Measurements from ENCODE around the gene TICRR. TPM values are rescaled to one million over a fixed set of nuclear protein-coding genes. Genes with fewer than 3 reads are reported as not detected.
A peak's percentile ranks its signal among the peaks of the same experiment; 100 is the strongest.
"Not testable (repeated sequence)": the region's sequence is repeated elsewhere in the genome, so short reads cannot be mapped to it uniquely, and the experiment has no call there.

TICRR gene
- 4.4 TPM for polyA plus RNA-seq (2013, experiment 1 of 2; ENCODE audit: insufficient read length)
- 4.7 TPM for polyA plus RNA-seq (2013, experiment 2 of 2; ENCODE audit: insufficient read length)

GRCh38 chr15:89575146-89575655 lies at the start of gene TICRR:
Gene TICRR, plus strand, starts transcription at chr15:89575469. Its CDS starts 118 bp downstream, at chr15:89575587.
- peak; percentile 100 for DNase-seq

GRCh38 chr15:89526181-89526580 lies 49.1 kb upstream of the TICRR start:
- DNase-seq: no peak

- DNase-seq: no peak
Observed at GRCh38 chr15:89526601-89527441, 48.4 kb upstream of the TICRR start.

GRCh38 chr15:89528757-89529352 lies 46.4 kb upstream of the TICRR start:
- DNase-seq: no peak

- DNase-seq: no peak
Observed at GRCh38 chr15:89530976-89531375, 44.3 kb upstream of the TICRR start.

- DNase-seq: no peak
Observed at GRCh38 chr15:89531796-89532537, 43.3 kb upstream of the TICRR start.

GRCh38 chr15:89533861-89534544 lies 41.3 kb upstream of the TICRR start:
- DNase-seq: peak; percentile 17

- no peak for DNase-seq
Observed at GRCh38 chr15:89539027-89539426, 36.2 kb upstream of the TICRR start.

- DNase-seq: no peak
Observed at GRCh38 chr15:89542369-89542768, 32.9 kb upstream of the TICRR start.

- no peak for DNase-seq
Observed at GRCh38 chr15:89543389-89543788, 31.9 kb upstream of the TICRR start.

GRCh38 chr15:89549138-89549537 lies 26.1 kb upstream of the TICRR start:
- DNase-seq: not testable (repeated sequence)

- DNase-seq: no peak
Observed at GRCh38 chr15:89550427-89550826, 24.8 kb upstream of the TICRR start.

- DNase-seq: no peak
Observed at GRCh38 chr15:89551550-89551949, 23.7 kb upstream of the TICRR start.

- DNase-seq: no peak
Observed at GRCh38 chr15:89553632-89554031, 21.6 kb upstream of the TICRR start.

- DNase-seq: no peak
Observed at GRCh38 chr15:89554247-89554646, 21.0 kb upstream of the TICRR start.

- DNase-seq: no peak
Observed at GRCh38 chr15:89555768-89556167, 19.5 kb upstream of the TICRR start.

- peak; percentile 64 for DNase-seq
Observed at GRCh38 chr15:89556413-89557262, 18.6 kb upstream of the TICRR start.

GRCh38 chr15:89559769-89560264 lies 15.5 kb upstream of the TICRR start:
- no peak for DNase-seq

- DNase-seq: peak; percentile 13
Observed at GRCh38 chr15:89566181-89566580, 9.1 kb upstream of the TICRR start.

- DNase-seq: no peak
Observed at GRCh38 chr15:89566621-89567294, 8.5 kb upstream of the TICRR start.

Measured in fibroblast of skin of abdomen (primary cell).